Measurements from ENCODE around the gene AGGF1. TPM values are rescaled to one million over a fixed set of nuclear protein-coding genes. Genes with fewer than 3 reads are reported as not detected.

Gene AGGF1
- total and polyA plus RNA-seq, 2 experiments from 2014 or later: 24.4 to 27.5 TPM

DNA sequence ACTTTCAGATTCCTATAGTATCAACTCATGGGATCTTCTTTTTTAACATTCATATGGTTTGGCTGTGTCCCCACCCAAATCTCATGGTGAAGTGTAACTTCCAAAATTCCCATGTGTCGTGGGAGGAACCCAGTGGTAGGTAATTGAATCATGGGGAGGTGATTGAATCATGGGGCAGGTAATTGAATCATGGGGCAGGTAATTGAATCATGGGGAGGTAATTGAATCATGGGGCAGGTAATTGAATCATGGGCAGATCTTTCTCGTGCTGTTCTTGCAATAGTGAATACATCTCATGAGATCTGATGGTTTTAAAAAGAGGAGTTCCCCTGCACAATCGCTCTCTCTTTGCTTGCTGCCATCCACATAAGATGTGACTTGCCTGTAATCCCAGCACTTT is 21.8 kb upstream of the AGGF1 start:
- Histone ChIP-seq H3K9me2 (ENCODE audit: insufficient read depth) (no peaks in the 10 kb centered on the region), H3K27me3 (ENCODE audit: insufficient read depth) (no peaks in the 10 kb centered on the region), H4K20me1 (replicated peaks; ENCODE audit: insufficient read depth) (no peaks in the 10 kb centered on the region), H3K4me1 (ENCODE audit: insufficient read depth) (no peaks in the 10 kb centered on the region), H2AFZ (no peak overlapping the region), H3K4me2 (no peak overlapping the region), H3K36me3 (ENCODE audit: insufficient read depth) (no peaks in the 10 kb centered on the region), H3K4me3 (no peak overlapping the region), H3F3A (replicated peaks; ENCODE audit: low read depth) (no peaks in the 10 kb centered on the region), H3K79me2 (replicated peaks; ENCODE audit: insufficient read depth) (no peaks in the 10 kb centered on the region), H3K27ac (ENCODE audit: low read depth) (no peak overlapping the region)
- ATAC-seq (no peak), DNase-seq (ENCODE audit: low spot score) (no peak)
- no peaks in the 10 kb centered on the region for H3K36me3 Mint-ChIP-seq (ENCODE audit: low read depth)
- peaks cover 4% of the 10 kb centered on the region for H3K4me1 Mint-ChIP-seq
- H3K27ac Mint-ChIP-seq: no peak overlapping the region
- no peak overlapping the region for H3K4me3 Mint-ChIP-seq
- H3K9me3 Mint-ChIP-seq: no peaks in the 10 kb centered on the region
- no peak for TF ChIP-seq EZH2phosphoT487 (IDR thresholded peaks at IDR 0.05; ENCODE audit: unreplicated experiment)
- TF ChIP-seq JUNB (IDR thresholded peaks at IDR 0.05; ENCODE audit: unreplicated experiment): no peak
- TF ChIP-seq ZNF114 (CRISPR knock-in tag; IDR thresholded peaks at IDR 0.05): no peak
- TF ChIP-seq, protein P1, sequence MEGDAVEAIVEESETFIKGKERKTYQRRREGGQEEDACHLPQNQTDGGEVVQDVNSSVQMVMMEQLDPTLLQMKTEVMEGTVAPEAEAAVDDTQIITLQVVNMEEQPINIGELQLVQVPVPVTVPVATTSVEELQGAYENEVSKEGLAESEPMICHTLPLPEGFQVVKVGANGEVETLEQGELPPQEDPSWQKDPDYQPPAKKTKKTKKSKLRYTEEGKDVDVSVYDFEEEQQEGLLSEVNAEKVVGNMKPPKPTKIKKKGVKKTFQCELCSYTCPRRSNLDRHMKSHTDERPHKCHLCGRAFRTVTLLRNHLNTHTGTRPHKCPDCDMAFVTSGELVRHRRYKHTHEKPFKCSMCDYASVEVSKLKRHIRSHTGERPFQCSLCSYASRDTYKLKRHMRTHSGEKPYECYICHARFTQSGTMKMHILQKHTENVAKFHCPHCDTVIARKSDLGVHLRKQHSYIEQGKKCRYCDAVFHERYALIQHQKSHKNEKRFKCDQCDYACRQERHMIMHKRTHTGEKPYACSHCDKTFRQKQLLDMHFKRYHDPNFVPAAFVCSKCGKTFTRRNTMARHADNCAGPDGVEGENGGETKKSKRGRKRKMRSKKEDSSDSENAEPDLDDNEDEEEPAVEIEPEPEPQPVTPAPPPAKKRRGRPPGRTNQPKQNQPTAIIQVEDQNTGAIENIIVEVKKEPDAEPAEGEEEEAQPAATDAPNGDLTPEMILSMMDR (conservative IDR thresholded peaks at IDR 0.05; ENCODE audit: low read depth in 2 of 2): no peak
- TF ChIP-seq, protein P2, sequence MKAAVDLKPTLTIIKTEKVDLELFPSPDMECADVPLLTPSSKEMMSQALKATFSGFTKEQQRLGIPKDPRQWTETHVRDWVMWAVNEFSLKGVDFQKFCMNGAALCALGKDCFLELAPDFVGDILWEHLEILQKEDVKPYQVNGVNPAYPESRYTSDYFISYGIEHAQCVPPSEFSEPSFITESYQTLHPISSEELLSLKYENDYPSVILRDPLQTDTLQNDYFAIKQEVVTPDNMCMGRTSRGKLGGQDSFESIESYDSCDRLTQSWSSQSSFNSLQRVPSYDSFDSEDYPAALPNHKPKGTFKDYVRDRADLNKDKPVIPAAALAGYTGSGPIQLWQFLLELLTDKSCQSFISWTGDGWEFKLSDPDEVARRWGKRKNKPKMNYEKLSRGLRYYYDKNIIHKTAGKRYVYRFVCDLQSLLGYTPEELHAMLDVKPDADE (IDR thresholded peaks at IDR 0.05): no peak
- no peak for TF ChIP-seq EZH2 (IDR thresholded peaks at IDR 0.05; ENCODE audit: low read depth, unreplicated experiment)
- TF ChIP-seq CREB1 (CRISPR knock-in tag; IDR thresholded peaks at IDR 0.05; ENCODE audit: low read depth): no peak
- TF ChIP-seq NANOG (IDR thresholded peaks at IDR 0.05; ENCODE audit: borderline replicate concordance): no peak
- TF ChIP-seq STAT1 (IDR thresholded peaks at IDR 0.05; ENCODE audit: unreplicated experiment): no peak
- TF ChIP-seq, protein P3, sequence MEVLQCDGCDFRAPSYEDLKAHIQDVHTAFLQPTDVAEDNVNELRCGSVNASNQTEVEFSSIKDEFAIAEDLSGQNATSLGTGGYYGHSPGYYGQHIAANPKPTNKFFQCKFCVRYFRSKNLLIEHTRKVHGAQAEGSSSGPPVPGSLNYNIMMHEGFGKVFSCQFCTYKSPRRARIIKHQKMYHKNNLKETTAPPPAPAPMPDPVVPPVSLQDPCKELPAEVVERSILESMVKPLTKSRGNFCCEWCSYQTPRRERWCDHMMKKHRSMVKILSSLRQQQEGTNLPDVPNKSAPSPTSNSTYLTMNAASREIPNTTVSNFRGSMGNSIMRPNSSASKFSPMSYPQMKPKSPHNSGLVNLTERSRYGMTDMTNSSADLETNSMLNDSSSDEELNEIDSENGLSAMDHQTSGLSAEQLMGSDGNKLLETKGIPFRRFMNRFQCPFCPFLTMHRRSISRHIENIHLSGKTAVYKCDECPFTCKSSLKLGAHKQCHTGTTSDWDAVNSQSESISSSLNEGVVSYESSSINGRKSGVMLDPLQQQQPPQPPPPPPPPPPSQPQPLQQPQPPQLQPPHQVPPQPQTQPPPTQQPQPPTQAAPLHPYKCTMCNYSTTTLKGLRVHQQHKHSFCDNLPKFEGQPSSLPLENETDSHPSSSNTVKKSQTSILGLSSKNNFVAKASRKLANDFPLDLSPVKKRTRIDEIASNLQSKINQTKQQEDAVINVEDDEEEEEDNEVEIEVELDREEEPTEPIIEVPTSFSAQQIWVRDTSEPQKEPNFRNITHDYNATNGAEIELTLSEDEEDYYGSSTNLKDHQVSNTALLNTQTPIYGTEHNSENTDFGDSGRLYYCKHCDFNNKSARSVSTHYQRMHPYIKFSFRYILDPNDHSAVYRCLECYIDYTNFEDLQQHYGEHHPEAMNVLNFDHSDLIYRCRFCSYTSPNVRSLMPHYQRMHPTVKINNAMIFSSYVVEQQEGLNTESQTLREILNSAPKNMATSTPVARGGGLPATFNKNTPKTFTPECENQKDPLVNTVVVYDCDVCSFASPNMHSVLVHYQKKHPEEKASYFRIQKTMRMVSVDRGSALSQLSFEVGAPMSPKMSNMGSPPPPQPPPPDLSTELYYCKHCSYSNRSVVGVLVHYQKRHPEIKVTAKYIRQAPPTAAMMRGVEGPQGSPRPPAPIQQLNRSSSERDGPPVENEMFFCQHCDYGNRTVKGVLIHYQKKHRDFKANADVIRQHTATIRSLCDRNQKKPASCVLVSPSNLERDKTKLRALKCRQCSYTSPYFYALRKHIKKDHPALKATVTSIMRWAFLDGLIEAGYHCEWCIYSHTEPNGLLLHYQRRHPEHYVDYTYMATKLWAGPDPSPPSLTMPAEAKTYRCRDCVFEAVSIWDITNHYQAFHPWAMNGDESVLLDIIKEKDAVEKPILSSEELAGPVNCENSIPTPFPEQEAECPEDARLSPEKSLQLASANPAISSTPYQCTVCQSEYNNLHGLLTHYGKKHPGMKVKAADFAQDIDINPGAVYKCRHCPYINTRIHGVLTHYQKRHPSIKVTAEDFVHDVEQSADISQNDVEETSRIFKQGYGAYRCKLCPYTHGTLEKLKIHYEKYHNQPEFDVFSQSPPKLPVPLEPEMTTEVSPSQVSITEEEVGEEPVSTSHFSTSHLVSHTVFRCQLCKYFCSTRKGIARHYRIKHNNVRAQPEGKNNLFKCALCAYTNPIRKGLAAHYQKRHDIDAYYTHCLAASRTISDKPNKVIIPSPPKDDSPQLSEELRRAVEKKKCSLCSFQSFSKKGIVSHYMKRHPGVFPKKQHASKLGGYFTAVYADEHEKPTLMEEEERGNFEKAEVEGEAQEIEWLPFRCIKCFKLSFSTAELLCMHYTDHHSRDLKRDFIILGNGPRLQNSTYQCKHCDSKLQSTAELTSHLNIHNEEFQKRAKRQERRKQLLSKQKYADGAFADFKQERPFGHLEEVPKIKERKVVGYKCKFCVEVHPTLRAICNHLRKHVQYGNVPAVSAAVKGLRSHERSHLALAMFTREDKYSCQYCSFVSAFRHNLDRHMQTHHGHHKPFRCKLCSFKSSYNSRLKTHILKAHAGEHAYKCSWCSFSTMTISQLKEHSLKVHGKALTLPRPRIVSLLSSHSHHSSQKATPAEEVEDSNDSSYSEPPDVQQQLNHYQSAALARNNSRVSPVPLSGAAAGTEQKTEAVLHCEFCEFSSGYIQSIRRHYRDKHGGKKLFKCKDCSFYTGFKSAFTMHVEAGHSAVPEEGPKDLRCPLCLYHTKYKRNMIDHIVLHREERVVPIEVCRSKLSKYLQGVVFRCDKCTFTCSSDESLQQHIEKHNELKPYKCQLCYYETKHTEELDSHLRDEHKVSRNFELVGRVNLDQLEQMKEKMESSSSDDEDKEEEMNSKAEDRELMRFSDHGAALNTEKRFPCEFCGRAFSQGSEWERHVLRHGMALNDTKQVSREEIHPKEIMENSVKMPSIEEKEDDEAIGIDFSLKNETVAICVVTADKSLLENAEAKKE (CRISPR knock-in tag; IDR thresholded peaks at IDR 0.05): no peak
- no peak for TF ChIP-seq POLR2AphosphoS5 (IDR thresholded peaks at IDR 0.05; ENCODE audit: low read depth)
- TF ChIP-seq ZNF331 (CRISPR knock-in tag; IDR thresholded peaks at IDR 0.05; ENCODE audit: low read depth): no peak
- TF ChIP-seq, protein P4, sequence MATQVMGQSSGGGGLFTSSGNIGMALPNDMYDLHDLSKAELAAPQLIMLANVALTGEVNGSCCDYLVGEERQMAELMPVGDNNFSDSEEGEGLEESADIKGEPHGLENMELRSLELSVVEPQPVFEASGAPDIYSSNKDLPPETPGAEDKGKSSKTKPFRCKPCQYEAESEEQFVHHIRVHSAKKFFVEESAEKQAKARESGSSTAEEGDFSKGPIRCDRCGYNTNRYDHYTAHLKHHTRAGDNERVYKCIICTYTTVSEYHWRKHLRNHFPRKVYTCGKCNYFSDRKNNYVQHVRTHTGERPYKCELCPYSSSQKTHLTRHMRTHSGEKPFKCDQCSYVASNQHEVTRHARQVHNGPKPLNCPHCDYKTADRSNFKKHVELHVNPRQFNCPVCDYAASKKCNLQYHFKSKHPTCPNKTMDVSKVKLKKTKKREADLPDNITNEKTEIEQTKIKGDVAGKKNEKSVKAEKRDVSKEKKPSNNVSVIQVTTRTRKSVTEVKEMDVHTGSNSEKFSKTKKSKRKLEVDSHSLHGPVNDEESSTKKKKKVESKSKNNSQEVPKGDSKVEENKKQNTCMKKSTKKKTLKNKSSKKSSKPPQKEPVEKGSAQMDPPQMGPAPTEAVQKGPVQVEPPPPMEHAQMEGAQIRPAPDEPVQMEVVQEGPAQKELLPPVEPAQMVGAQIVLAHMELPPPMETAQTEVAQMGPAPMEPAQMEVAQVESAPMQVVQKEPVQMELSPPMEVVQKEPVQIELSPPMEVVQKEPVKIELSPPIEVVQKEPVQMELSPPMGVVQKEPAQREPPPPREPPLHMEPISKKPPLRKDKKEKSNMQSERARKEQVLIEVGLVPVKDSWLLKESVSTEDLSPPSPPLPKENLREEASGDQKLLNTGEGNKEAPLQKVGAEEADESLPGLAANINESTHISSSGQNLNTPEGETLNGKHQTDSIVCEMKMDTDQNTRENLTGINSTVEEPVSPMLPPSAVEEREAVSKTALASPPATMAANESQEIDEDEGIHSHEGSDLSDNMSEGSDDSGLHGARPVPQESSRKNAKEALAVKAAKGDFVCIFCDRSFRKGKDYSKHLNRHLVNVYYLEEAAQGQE (IDR thresholded peaks at IDR 0.05; ENCODE audit: unreplicated experiment): no peak
- peaks cover 3% of the 10 kb centered on the region for H3K27me3 Mint-ChIP-seq (ENCODE audit: insufficient read depth, low read depth, poor library complexity)
